ENCODE measurements around the gene RBBP7. TPM values are rescaled to one million over a fixed set of nuclear protein-coding genes. Genes with fewer than 3 reads are reported as not detected.

The RBBP7 gene
- total RNA-seq, 1 donor from 2014 or later = 57.9 TPM

DNA sequence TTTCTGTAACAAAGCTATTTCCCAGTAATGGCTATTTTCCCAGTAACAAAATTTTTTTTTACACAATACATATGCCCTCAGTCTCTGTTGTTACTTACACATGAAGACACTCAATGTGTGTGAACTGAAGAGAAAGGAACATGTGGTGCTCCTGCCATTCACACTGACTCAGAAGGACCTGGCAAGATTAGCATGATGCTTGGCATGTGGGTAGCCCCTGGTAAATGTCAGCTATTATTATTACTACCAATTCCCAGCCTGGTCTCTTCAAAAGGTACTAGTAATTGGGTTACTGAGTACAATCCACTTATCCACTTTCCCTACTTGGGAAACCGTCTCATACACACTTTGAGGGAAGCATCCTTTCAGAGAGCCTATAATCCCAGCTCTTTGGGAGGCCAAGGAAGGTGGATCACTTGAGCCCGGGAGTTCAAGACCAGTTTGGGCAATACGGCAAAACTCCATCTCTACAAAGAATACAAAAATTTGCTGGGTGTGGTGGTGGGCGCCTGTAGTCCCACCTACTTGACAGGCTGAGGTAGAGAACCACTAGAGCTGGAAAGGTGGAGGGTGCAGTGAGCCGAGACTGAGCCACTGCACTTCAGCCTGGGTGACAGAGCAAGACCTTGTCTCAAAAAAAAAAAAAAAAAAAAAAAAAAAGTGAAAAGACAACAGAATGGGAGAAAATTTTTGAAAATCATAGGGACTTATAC, 14.6 kb downstream of the RBBP7 start:
- no peak overlapping the region for H3K27ac ChIP-seq
- intact Hi-C loops (cut with DNase I) = no loop called here
- no peak overlapping the region for H3K4me3 ChIP-seq
- H3K27me3 ChIP-seq = no peaks in the 10 kb centered on the region
- no peaks in the 10 kb centered on the region for H3K4me1 ChIP-seq
- H3K36me3 ChIP-seq = peaks cover 0 to 29% of the 10 kb centered on the region in 2 donors
- TF ChIP-seq, protein P1, sequence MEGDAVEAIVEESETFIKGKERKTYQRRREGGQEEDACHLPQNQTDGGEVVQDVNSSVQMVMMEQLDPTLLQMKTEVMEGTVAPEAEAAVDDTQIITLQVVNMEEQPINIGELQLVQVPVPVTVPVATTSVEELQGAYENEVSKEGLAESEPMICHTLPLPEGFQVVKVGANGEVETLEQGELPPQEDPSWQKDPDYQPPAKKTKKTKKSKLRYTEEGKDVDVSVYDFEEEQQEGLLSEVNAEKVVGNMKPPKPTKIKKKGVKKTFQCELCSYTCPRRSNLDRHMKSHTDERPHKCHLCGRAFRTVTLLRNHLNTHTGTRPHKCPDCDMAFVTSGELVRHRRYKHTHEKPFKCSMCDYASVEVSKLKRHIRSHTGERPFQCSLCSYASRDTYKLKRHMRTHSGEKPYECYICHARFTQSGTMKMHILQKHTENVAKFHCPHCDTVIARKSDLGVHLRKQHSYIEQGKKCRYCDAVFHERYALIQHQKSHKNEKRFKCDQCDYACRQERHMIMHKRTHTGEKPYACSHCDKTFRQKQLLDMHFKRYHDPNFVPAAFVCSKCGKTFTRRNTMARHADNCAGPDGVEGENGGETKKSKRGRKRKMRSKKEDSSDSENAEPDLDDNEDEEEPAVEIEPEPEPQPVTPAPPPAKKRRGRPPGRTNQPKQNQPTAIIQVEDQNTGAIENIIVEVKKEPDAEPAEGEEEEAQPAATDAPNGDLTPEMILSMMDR (IDR thresholded peaks at IDR 0.05) = no peak
- no peak for TF ChIP-seq POLR2A (IDR thresholded peaks at IDR 0.05)
- TF ChIP-seq POLR2AphosphoS5 (IDR thresholded peaks at IDR 0.05; ENCODE audit: insufficient read depth in 1 of 2, low read depth in 1 of 2) = no peak
- H3K9me3 ChIP-seq = no peaks in the 10 kb centered on the region
- no peak for DNase-seq (ENCODE audit: extremely low spot score in 2 of 2)

DNA sequence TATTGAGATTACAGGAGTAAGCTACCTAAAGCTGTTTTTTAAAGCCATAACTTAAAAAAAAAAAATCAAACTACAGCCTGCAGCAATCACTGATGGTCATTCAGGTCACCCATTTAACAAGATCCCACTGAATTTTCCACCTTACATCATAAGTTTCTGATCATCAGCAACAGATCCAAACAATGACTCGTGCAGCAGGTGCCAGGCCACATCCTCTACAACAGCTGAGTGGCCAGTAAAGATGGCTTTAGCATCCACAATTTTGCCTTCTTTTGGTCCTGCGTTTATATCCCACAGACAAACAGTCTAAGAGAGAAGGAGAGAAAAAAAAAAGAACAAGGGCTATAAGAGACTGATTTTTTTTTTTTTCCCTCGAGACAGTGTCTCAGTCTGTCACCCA, 16.6 kb downstream of the RBBP7 start:
- no peak for DNase-seq (ENCODE audit: extremely low spot score in 2 of 2)
- intact Hi-C loops (cut with DNase I) = no loop called here
- Histone ChIP-seq H3K9me3 (no peaks in the 10 kb centered on the region), H3K4me3 (no peak overlapping the region), H3K4me1 (no peaks in the 10 kb centered on the region), H3K27me3 (no peaks in the 10 kb centered on the region), H3K36me3 (peaks cover 0 to 29% of the 10 kb centered on the region in 2 donors), H3K27ac (no peak overlapping the region)
- TF ChIP-seq POLR2AphosphoS5 (IDR thresholded peaks at IDR 0.05; ENCODE audit: insufficient read depth in 1 of 2, low read depth in 1 of 2) (no peak), POLR2A (IDR thresholded peaks at IDR 0.05) (no peak)
- TF ChIP-seq, protein P1 (IDR thresholded peaks at IDR 0.05) = no peak

DNA sequence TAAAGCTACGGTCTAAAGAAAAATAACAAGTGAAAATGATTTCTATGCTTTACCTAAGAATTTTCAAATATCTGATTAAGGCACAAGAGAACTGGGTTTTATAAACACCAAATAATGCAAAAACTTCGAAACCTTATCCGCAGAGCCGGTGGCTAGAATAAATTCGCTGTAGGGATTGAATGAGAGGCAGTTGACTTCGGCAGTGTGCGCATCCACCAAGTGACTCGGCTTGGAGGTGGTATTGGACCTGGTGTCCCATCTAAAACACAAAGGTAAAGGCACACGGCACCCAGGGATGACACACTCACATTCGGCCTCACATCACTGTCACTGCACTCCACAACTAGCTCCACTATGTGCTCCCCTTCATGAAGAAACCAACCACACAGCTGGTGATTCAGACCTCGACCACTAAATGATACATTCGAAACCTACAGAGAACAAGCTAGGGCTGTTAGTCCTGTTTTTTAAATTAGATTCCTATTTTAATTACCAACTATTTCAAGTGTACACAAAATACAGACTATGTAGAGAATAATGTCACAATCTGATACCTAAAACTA, 17.5 kb downstream of the RBBP7 start:
- H3K9me3 ChIP-seq = no peaks in the 10 kb centered on the region
- no peak overlapping the region for H3K4me3 ChIP-seq
- H3K4me1 ChIP-seq = no peaks in the 10 kb centered on the region
- intact Hi-C loops (cut with DNase I) = no loop called here
- peaks cover 0 to 29% of the 10 kb centered on the region in 2 donors for H3K36me3 ChIP-seq
- H3K27ac ChIP-seq = no peak overlapping the region
- DNase-seq (ENCODE audit: extremely low spot score in 2 of 2) = no peak
- TF ChIP-seq POLR2AphosphoS5 (IDR thresholded peaks at IDR 0.05; ENCODE audit: insufficient read depth in 1 of 2, low read depth in 1 of 2) (no peak), POLR2A (IDR thresholded peaks at IDR 0.05) (no peak)
- TF ChIP-seq, protein P1 (IDR thresholded peaks at IDR 0.05) = no peak
- H3K27me3 ChIP-seq = no peaks in the 10 kb centered on the region

DNA sequence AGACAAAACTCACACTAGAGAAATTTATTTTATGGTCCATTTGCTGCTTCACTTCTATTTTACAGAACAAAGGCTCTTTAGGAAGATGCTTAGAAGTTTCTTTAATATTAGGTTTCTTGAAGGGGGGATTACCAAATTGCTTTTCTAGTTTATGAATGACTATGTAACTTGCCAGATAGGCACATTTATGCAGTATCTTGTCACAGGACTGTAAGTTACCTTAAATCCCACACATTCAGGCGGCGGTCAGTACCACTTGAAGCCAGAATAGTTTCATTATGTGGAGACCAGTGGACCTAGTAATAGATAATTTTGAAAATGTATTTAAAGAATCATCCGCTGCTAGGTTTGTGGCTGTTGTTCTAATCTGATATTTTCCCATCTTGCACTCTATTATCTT, 18.3 kb downstream of the RBBP7 start:
- Histone ChIP-seq H3K36me3 (peaks cover 0 to 22% of the 10 kb centered on the region in 2 donors), H3K27ac (no peak overlapping the region), H3K4me3 (no peak overlapping the region), H3K27me3 (no peaks in the 10 kb centered on the region), H3K9me3 (no peaks in the 10 kb centered on the region), H3K4me1 (no peaks in the 10 kb centered on the region)
- no peak for DNase-seq (ENCODE audit: extremely low spot score in 2 of 2)
- intact Hi-C loops (cut with DNase I) = no loop called here
- TF ChIP-seq, protein P1 (IDR thresholded peaks at IDR 0.05) = no peak
- TF ChIP-seq POLR2A (IDR thresholded peaks at IDR 0.05) = no peak
- TF ChIP-seq POLR2AphosphoS5 (IDR thresholded peaks at IDR 0.05; ENCODE audit: insufficient read depth in 1 of 2, low read depth in 1 of 2) = no peak

DNA sequence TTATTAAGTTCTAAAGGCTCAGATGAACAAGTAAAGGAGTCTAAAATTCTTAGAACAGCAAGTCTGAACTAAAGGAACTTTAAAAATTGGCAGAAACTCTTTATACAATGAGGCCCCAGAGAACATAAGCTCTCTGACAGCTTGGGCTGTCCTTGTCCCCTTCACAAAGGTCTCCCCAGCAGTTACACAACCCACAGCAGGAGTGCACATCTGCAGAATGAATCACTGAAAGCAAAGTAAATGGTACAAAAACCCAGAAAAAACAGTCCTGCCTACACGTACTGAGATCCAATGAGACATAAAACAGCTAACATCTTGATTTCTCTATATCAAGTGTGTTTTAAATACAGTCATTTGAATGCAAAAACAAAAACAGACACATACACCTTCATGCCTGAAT, 18.7 kb downstream of the RBBP7 start:
- H3K36me3 ChIP-seq = peaks cover 0 to 18% of the 10 kb centered on the region in 2 donors
- no peaks in the 10 kb centered on the region for H3K4me1 ChIP-seq
- no peaks in the 10 kb centered on the region for H3K27me3 ChIP-seq
- intact Hi-C loops (cut with DNase I) = no loop called here
- DNase-seq (ENCODE audit: extremely low spot score in 2 of 2) = no peak
- no peak for TF ChIP-seq POLR2A (IDR thresholded peaks at IDR 0.05)
- TF ChIP-seq, protein P1 (IDR thresholded peaks at IDR 0.05) = no peak
- no peak for TF ChIP-seq POLR2AphosphoS5 (IDR thresholded peaks at IDR 0.05; ENCODE audit: insufficient read depth in 1 of 2, low read depth in 1 of 2)
- no peak overlapping the region for H3K27ac ChIP-seq
- H3K9me3 ChIP-seq = no peaks in the 10 kb centered on the region
- no peak overlapping the region for H3K4me3 ChIP-seq

All from vagina (tissue), 2 donors.